Left lung (tissue), 10 donors: Measurements from ENCODE around the gene DLL4. TPM values are rescaled to one million over a fixed set of nuclear protein-coding genes. Genes with fewer than 3 reads are reported as not detected.
A peak's percentile ranks its signal among the peaks of the same experiment; 100 is the strongest.

Experiments used
- ATAC-seq: fragments of 200-7000 bp; cut with Tn5 transposase; one replicate; pipeline ENCODE4 v1.9.1; 2020; ENCODE audit warnings: moderate library complexity
- DNase-seq, 4 donors: peaks; one replicate each; pipeline ENCODE4 v3.0.0-alpha.2; 2013 to 2020
- H3K27ac ChIP-seq, 2 donors: fragments of 200-600 bp; sonication (generic) in 1 of 2; one replicate each; pipeline versions ENCODE4 v1.5.0 to v1.8.0; 2020 to 2021
- H3K27me3 ChIP-seq, 2 donors: fragments of 200-600 bp; sonication (generic) in 1 of 2; one replicate each; pipeline versions ENCODE4 v1.5.0 to v1.8.0; 2020 to 2021
- H3K36me3 ChIP-seq, 2 donors: fragments of 200-600 bp; sonication (generic) in 1 of 2; one replicate each; pipeline versions ENCODE4 v1.5.0 to v1.8.0; 2020 to 2021
- H3K4me1 ChIP-seq, 2 donors: fragments of 200-600 bp; one replicate each; pipeline ENCODE4 v1.8.0; 2021
- H3K4me3 ChIP-seq, 2 donors: fragments of 200-600 bp; sonication (generic) in 1 of 2; one replicate each; pipeline versions ENCODE4 v1.5.0 to v1.8.0; 2020 to 2021; ENCODE audit warnings: mild to moderate bottlenecking in 1 of 2
- H3K9me3 ChIP-seq, 2 donors: fragments of 200-600 bp; sonication (generic) in 1 of 2; one replicate each; pipeline versions ENCODE4 v1.5.0 to v1.8.0; 2020 to 2021
- CTCF ChIP-seq, 2 donors: fragments of 200-600 bp; sonication (generic) in 1 of 2; IDR thresholded peaks; one replicate each; pipeline versions ENCODE4 v1.5.0 to v1.8.0; 2021; ENCODE audit warnings: antibody characterized with exemption in 2 of 2
- intact Hi-C, 2 donors: fragments of 100-400 bp; cut with DNase I; formaldehyde crosslinking; loops; one replicate each; pipeline versions ENCODE4 v1.11.2 to v1.14.2; 2022
- polyA plus RNA-seq, 6 donors: library from polyadenylated mRNA; unstranded; fragments of 120-200 nt; gene quantifications; one replicate each; pipeline ENCODE4 v1.2.1, GENCODE V29; 2013; ENCODE audit not compliant: insufficient read length in 6 of 6
- total RNA-seq, 2 donors: library from RNA; stranded (reverse); fragmentation: NEBNext Ultra II Directional; extraction: Animal tissue kit (Norgen Biotek cat#: 25700); gene quantifications; one replicate each; pipeline ENCODE4 v1.2.1, GENCODE V29; 2021
- donor health status: DM: no; HTN: yes; CAD: no.
- donor health status: DM: no; HTN: no; CAD: no.

DLL4 gene
- total and polyA plus RNA-seq, 8 donors: 10.4 to 23.7 (median 18.7) TPM

GRCh38 chr15:40893733-40894680 lies 35.1 kb upstream of the DLL4 start, which contains the start of gene VPS18:
Gene VPS18, plus strand, starts transcription at chr15:40894450. Its CDS starts 319 bp downstream, at chr15:40894769.
- intact Hi-C loops: loop anchor here in 1 of 2 donors (5.0 kb wide), 1 partner anchor 217 kb away; no protein-coding TSS in a partner anchor
- no peaks in the 10 kb centered on the region for H3K9me3 ChIP-seq
- no peaks in the 10 kb centered on the region for H3K27me3 ChIP-seq
- peak; percentile 97 to 100 for TF ChIP-seq CTCF (IDR thresholded peaks at IDR 0.05)
- ATAC-seq (peak; percentile 97), DNase-seq (peak; percentile 97 to 100 (median 99))
- H3K4me1 ChIP-seq: peaks cover 5 to 43% of the 10 kb centered on the region in 2 donors
- H3K27ac ChIP-seq: peak within 1 kb of the TSS; percentile 83 to 84
- H3K36me3 ChIP-seq: peaks cover 0 to 32% of the 10 kb centered on the region in 2 donors
- peak within 1 kb of the TSS; percentile 93 to 94 for H3K4me3 ChIP-seq

- ATAC-seq: peak; percentile 60
- intact Hi-C loops: loop anchor here in 1 of 2 donors (5.0 kb wide), 1 partner anchor 218 kb away; no protein-coding TSS in a partner anchor
- Histone ChIP-seq H3K4me1 (peaks cover 5 to 43% of the 10 kb centered on the region in 2 donors), H3K27me3 (no peaks in the 10 kb centered on the region), H3K27ac (peak overlapping the region; percentile 83 to 84), H3K9me3 (no peaks in the 10 kb centered on the region), H3K4me3 (peak overlapping the region; percentile 93 to 94), H3K36me3 (peaks cover 0 to 41% of the 10 kb centered on the region in 2 donors)
- peak in 3 of 4 donors; percentile 56 to 88 (median 66) for DNase-seq
- TF ChIP-seq CTCF (IDR thresholded peaks at IDR 0.05): peak; percentile 33 to 59
Measured at GRCh38 chr15:40894681-40895448, 34.3 kb upstream of the DLL4 start.

- ATAC-seq (no peak), DNase-seq (no peak)
- TF ChIP-seq CTCF (IDR thresholded peaks at IDR 0.05): no peak
- H3K4me3 ChIP-seq: no peak overlapping the region
- peaks cover 0 to 79% of the 10 kb centered on the region in 2 donors for H3K36me3 ChIP-seq
- H3K27me3 ChIP-seq: no peaks in the 10 kb centered on the region
- no peaks in the 10 kb centered on the region for H3K9me3 ChIP-seq
- intact Hi-C loops: loop anchor here in 1 of 2 donors (5.0 kb wide), 1 partner anchor 283 kb away; no protein-coding TSS in a partner anchor
- peaks cover 18 to 67% of the 10 kb centered on the region in 2 donors for H3K4me1 ChIP-seq
- H3K27ac ChIP-seq: no peak overlapping the region
Measured at GRCh38 chr15:40899536-40900207, 29.5 kb upstream of the DLL4 start.

- intact Hi-C loops: loop anchor here in 1 of 2 donors (5.0 kb wide), 1 partner anchor 282 kb away; no protein-coding TSS in a partner anchor
- peaks cover 15 to 70% of the 10 kb centered on the region in 2 donors for H3K4me1 ChIP-seq
- peaks cover 0 to 79% of the 10 kb centered on the region in 2 donors for H3K36me3 ChIP-seq
- H3K9me3 ChIP-seq: no peaks in the 10 kb centered on the region
- no peak for DNase-seq
- no peak for TF ChIP-seq CTCF (IDR thresholded peaks at IDR 0.05)
- no peak for ATAC-seq
- no peak overlapping the region for H3K27ac ChIP-seq
- no peaks in the 10 kb centered on the region for H3K27me3 ChIP-seq
- no peak overlapping the region for H3K4me3 ChIP-seq
Measured at GRCh38 chr15:40900256-40901052, 28.7 kb upstream of the DLL4 start.
